ACC112 (cell line): ENCODE measurements around the gene FAT1.

Source experiments
- H2AFZ ChIP-seq: fragments of 200-600 bp; sonication (generic); one replicate; pipeline ENCODE4 v1.6.0; 2017; ENCODE audit warnings: antibody characterized with exemption, low read length; ENCODE audit not compliant: unreplicated experiment
- H3K27ac ChIP-seq: fragments of 200-600 bp; sonication (generic); 2 replicates; pipeline ENCODE4 v1.5.1; 2014; ENCODE audit warnings: low read depth, mild to moderate bottlenecking, antibody characterized with exemption, low read length, moderate library complexity
- H3K27me3 ChIP-seq: fragments of 200-600 bp; sonication (generic); 2 replicates; pipeline ENCODE4 v1.6.1; 2014; ENCODE audit warnings: mild to moderate bottlenecking, antibody characterized with exemption, low read length, moderate library complexity, mixed read lengths; ENCODE audit not compliant: insufficient read depth
- H3K36me3 ChIP-seq: fragments of 200-600 bp; sonication (generic); 2 replicates; pipeline ENCODE4 v1.6.1; 2016; ENCODE audit warnings: mild to moderate bottlenecking, antibody characterized with exemption, low read length, moderate library complexity, mixed read lengths; ENCODE audit not compliant: insufficient read depth
- H3K4me1 ChIP-seq: fragments of 200-600 bp; sonication (generic); one replicate; pipeline ENCODE4 v1.6.1; 2016; ENCODE audit warnings: low read length, mixed read lengths; ENCODE audit not compliant: insufficient read depth, unreplicated experiment, control insufficient read depth
- H3K4me3 ChIP-seq: fragments of 200-600 bp; sonication (generic); 2 replicates; pipeline ENCODE4 v1.5.1; 2014; ENCODE audit warnings: mild to moderate bottlenecking, low read depth, low read length
- H3K79me2 ChIP-seq: fragments of 200-600 bp; sonication (generic); one replicate; pipeline ENCODE4 v1.6.0; 2016; ENCODE audit warnings: low read length; ENCODE audit not compliant: control insufficient read depth, unreplicated experiment, insufficient read depth

Gene FAT1

DNA sequence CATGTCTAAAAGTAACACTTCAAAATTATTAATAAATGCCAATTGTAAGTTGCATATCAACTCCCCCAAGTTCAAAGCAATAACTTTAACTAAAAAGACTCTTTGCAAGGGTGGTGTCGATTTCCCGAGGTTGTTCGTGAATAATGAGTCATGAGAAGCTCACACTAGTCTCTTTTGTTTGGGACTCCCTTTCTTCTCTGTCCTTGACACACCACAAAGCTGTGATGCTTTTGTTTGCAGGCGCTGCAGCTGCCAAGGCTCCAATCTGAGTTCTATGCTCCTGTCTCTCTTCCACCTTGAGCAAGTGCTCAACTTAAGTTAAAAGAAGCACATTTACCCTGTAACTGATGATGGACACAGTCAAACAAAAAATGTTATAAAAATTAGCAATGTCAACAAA, 65.9 kb downstream of the FAT1 start:
- Histone ChIP-seq H3K79me2 (no peaks in the 10 kb centered on the region), H2AFZ (no peak overlapping the region), H3K4me3 (no peak overlapping the region), H3K36me3 (no peaks in the 10 kb centered on the region), H3K27ac (no peak overlapping the region), H3K4me1 (no peaks in the 10 kb centered on the region), H3K27me3 (no peaks in the 10 kb centered on the region)

DNA sequence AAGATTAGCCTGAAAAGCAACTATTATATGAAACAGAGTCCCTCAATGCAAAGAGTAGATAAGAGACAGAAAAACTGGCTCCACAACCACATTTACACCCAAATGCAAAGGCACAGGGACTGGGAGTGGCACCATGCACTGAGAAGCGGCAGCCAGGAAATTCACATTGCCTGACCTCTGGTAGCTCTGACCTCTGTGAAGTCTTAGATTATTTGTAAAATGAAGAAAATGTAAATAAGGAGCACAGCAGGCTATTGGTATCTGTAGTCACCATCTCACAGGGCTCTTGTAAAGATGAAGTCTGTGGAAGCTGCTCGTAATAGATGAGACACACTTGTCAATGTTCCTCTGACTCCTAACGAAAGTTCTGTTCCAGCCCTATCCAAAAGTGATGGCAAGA, 69.7 kb downstream of the FAT1 start:
- Histone ChIP-seq H3K36me3 (no peaks in the 10 kb centered on the region), H3K27ac (no peak overlapping the region), H2AFZ (no peak overlapping the region)

DNA sequence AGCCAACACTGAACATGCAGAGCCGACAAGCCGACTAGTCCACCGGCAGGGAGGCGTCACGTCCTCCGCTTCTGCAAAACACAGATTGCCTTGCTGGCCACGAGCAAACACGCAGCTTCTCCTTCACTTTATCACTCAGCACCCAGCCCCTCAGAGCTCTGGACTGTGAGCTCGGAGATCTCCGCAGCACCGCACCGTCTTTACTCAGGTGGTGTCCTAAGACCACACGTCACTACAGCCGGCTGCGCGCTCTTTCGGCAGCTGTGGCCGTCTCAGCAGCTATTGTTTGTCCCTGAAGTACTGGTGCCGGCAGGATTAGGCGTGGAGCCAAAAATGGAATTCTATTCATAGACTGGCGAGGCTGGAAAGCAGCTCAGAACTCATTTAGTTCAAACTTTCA, 72.0 kb downstream of the FAT1 start:
- Histone ChIP-seq H3K79me2 (no peaks in the 10 kb centered on the region), H3K4me1 (no peaks in the 10 kb centered on the region), H3K27ac (no peak overlapping the region), H2AFZ (no peak overlapping the region), H3K27me3 (no peaks in the 10 kb centered on the region), H3K4me3 (no peak overlapping the region), H3K36me3 (no peaks in the 10 kb centered on the region)

More for the DNA sequence above, 69.7 kb downstream of the FAT1 start:
- Histone ChIP-seq H3K4me1 (no peaks in the 10 kb centered on the region), H3K4me3 (no peak overlapping the region), H3K79me2 (no peaks in the 10 kb centered on the region), H3K27me3 (no peaks in the 10 kb centered on the region)

DNA sequence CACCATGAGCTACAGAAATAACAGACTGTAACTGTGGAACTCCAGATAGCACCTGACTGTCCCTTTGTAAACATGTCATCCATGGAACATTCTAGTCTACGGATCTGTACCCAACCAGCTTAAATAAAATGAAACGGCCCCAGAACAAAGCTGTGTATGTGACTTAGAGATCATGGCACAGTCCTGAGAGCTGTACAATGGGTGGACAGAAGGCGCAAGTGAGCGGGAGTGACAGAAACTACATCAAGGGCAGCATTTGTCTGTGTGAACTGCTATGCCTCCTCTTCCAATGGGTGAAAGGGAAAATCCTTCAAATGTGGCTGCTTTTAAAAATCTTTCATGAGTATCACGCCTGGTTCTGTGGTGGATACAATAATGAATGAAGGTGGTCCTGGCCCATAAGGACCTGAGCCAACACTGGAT, 72.5 kb downstream of the FAT1 start:
- H3K4me3 ChIP-seq = no peak overlapping the region
- no peak overlapping the region for H2AFZ ChIP-seq
- peaks cover under 1% of the 10 kb centered on the region for H3K4me1 ChIP-seq
- H3K27me3 ChIP-seq = no peaks in the 10 kb centered on the region
- H3K79me2 ChIP-seq = no peaks in the 10 kb centered on the region
- no peaks in the 10 kb centered on the region for H3K36me3 ChIP-seq
- H3K27ac ChIP-seq = no peak overlapping the region

DNA sequence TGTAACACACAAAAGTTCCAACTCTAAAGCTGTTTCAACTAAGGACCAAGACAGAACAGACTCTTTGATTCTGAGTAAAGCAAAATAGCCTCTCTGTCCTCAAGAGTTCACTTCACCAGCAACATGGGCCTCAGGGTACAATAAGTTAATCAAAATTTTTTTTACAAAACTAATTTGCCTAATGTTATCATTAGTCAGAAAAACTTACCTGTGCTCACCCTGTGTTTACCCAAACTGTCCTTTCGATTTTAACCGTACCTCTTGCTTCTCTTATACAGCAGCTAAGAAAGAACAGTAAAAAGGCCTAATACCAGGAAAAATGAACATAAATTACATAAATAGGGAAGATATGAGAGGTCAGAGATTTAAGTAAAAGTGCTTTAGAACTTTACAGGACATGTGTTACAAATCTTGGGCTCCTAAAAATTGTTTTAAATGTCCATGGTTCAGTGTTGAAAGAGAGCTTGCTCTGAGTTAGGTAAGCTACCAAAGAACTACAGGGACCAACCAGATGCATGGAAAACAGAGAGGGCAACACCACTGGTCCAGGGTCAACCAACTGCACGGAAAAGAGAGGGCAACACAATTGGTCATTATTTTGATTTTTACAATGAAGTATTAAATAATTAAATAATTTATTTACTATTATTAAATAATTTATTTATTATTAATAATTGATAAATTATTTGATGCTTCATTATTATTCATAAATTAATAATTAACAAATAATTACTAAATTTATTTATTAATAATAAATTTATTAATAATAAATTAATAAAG, 73.1 kb downstream of the FAT1 start:
- no peaks in the 10 kb centered on the region for H3K36me3 ChIP-seq
- no peak overlapping the region for H3K27ac ChIP-seq
- no peak overlapping the region for H3K4me3 ChIP-seq
- H3K79me2 ChIP-seq = no peaks in the 10 kb centered on the region
- no peak overlapping the region for H2AFZ ChIP-seq
- H3K4me1 ChIP-seq = peaks cover 4% of the 10 kb centered on the region
- no peaks in the 10 kb centered on the region for H3K27me3 ChIP-seq

DNA sequence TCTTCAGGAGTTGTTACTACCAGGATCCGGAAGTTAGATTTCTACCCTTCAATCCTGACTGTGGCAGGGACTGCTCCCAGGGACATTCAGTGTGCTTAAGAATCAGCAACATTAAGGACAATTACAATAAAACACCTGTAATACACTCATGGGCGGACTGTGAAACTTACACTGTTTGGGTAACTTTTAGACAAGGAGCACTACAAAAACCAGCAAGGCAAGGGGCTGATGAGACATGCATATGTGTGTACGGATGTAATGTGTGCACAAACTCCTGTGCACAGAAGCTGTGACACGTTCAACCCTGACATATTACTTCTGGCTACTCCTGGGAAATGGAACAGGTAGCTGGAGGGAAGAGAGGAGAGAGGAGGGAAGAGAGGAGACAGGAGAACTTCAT, 75.8 kb downstream of the FAT1 start:
- no peak overlapping the region for H2AFZ ChIP-seq
- no peak overlapping the region for H3K4me3 ChIP-seq
- H3K36me3 ChIP-seq = no peaks in the 10 kb centered on the region
- H3K27ac ChIP-seq = no peak overlapping the region
- peaks cover 22% of the 10 kb centered on the region for H3K4me1 ChIP-seq
- H3K27me3 ChIP-seq = no peaks in the 10 kb centered on the region
- no peaks in the 10 kb centered on the region for H3K79me2 ChIP-seq

DNA sequence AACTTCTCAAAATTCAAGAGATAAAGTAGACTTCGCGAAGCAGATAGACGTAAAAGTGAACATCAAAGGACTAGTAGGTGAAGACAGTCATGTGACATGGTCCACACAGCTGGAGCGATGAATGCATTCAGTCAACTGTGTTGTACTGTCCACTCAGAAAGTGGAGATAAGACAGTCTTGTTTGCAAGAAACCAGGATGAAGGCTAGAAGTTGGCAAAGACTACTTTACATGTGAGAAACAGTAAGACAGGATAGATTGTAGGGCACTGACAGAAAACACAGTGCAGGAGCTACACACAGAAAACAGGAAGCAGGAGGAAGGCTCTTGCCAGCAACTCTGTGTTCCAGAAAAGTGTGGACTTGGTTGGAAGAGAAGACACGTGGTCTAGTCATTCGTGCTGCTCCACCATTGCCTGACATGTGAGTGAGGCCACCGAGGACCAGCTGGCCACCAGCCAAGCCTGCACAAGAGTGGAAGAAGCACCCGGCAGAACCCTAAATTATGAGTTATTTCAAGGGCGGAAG, 78.9 kb downstream of the FAT1 start:
- Histone ChIP-seq H3K36me3 (no peaks in the 10 kb centered on the region), H2AFZ (no peak overlapping the region), H3K27ac (peak overlapping the region; percentile 58), H3K79me2 (no peaks in the 10 kb centered on the region), H3K27me3 (no peaks in the 10 kb centered on the region), H3K4me1 (peaks cover 22% of the 10 kb centered on the region), H3K4me3 (no peak overlapping the region)

DNA sequence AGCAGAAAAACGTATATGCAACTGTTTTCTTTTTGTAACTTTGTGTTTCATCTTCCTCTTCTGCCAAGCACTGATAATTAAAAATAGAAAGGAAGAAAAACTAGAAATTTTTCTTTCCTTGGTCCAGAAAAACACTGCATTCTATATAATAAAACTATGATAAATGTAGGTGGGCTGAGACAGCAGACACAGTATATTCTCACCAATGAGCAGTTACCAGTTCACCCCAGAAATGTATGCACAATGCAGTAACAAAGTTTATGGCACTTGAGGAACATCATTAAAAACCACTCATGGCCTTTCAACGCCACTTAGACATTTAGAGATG, 79.4 kb downstream of the FAT1 start:
- H3K79me2 ChIP-seq = no peaks in the 10 kb centered on the region
- no peaks in the 10 kb centered on the region for H3K36me3 ChIP-seq
- H3K27ac ChIP-seq = peak overlapping the region; percentile 58
- H2AFZ ChIP-seq = no peak overlapping the region
- peak overlapping the region; percentile 42 for H3K4me3 ChIP-seq
- H3K27me3 ChIP-seq = no peaks in the 10 kb centered on the region
- H3K4me1 ChIP-seq = peaks cover 22% of the 10 kb centered on the region

DNA sequence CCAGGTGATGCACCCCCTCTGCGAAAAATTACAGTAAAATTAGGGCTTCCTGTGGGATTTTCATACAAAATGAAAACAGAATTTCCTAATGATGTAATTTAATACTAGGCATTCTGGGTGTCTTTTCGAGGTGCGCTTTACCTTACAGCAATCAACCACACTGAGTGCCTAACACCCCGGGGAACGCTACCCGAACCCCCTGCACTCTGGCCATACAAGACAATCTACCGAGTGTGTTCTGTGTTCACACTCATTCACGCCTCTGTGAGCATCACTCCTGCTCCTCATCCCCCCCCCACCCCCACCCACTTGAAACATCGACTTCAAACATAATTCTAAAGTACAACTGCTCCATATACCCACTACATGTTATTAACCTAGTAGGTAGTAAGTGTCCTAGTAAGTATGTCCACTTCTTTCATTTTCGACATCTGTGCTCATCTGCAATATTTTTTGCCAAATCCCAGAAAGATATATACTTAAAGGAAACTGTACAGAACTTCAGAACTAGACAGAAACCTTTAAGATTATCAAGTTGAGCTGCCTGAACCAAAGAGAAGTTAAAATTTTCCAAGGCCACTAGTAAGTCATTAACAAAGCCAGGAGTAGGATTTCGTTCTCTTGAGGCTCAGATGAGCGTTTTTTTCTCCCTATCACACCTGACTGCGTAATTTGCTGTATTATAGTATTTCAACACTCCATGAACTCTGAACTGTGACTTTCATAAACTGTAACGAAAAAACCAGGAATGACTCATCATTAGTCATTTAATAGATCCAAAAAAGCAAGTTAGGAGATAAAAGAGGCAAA, 80.0 kb downstream of the FAT1 start:
- Histone ChIP-seq H3K27me3 (no peaks in the 10 kb centered on the region), H3K4me3 (peak overlapping the region; percentile 42), H3K79me2 (no peaks in the 10 kb centered on the region), H3K27ac (peak overlapping the region; percentile 58), H3K4me1 (peaks cover 22% of the 10 kb centered on the region), H3K36me3 (no peaks in the 10 kb centered on the region), H2AFZ (peak overlapping the region; percentile 10)

DNA sequence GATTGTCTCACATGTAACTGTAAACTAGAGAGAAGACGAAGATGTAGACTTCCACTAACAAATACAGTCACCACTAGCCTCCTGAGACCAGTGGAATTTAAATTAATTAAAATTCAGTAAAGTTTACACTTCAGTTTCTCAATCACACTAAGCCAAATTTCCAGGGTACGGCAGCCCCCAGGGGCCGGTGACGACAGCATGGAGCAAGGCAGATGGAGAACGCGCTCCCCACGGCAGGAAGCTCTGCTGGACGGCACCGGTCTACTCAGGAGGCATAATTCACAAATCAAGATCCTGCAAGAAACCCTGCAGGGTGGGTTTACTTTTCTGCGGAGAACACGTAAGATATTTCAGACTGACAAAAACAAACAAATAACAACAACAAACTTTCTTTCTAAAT, 80.7 kb downstream of the FAT1 start:
- Histone ChIP-seq H3K27me3 (no peaks in the 10 kb centered on the region), H3K27ac (no peak overlapping the region), H3K79me2 (no peaks in the 10 kb centered on the region), H3K4me1 (peaks cover 22% of the 10 kb centered on the region), H3K36me3 (no peaks in the 10 kb centered on the region), H2AFZ (no peak overlapping the region), H3K4me3 (no peak overlapping the region)

DNA sequence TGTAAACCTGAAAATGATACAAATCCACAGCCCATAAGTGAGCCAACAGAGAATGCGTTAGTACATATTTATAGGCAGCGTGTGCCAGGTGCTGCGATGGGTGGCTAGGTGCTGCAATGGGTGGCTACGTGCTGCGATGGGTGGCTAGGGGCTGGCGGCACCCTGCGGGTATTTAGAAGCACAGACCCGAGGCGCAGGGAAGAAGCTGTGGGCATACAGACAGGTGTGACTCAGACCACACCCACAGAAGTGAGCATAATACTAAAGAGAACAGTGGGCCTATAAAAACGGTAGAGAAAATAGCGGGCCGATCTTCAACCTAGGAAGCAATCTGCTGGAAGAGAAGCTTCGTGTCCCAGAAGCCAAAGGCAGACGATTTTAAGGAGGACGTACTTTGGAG, 81.1 kb downstream of the FAT1 start:
- H3K27ac ChIP-seq = no peak overlapping the region
- peaks cover 22% of the 10 kb centered on the region for H3K4me1 ChIP-seq
- H3K36me3 ChIP-seq = no peaks in the 10 kb centered on the region
- no peaks in the 10 kb centered on the region for H3K79me2 ChIP-seq
- H3K27me3 ChIP-seq = no peaks in the 10 kb centered on the region
- no peak overlapping the region for H3K4me3 ChIP-seq
- no peak overlapping the region for H2AFZ ChIP-seq
